GM19397 (cell line): ENCODE results near the gene TP53I3.
"Not testable (repeated sequence)": the region's sequence is repeated elsewhere in the genome, so short reads cannot be mapped to it uniquely, and the experiment has no call there.

Experiments
- ATAC-seq: cut with Tn5 transposase; IDR thresholded peaks from one replicate; pipeline ENCODE4 v1.9.1; 2021; ENCODE audit warnings: mild to moderate bottlenecking, moderate library complexity; ENCODE audit not compliant: unreplicated experiment

The TP53I3 gene

DNA sequence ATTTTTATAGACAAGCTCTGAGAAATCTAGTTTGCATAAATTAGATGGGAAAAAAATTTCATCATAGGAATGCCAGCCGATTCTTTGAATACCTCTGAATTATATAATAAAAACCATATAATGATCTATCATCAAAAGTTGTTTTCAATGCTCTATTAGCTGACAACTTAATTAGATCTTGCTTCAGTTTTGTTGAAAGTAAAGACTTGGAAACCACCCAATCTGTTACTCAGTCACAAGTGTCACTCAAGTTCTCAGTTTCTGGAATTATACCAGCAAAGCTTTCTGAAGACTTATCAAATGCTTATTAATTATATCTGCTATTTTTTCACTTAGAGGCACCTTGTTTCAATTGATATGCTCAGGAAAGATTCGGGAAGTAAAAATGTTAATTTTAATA lies 17.4 kb upstream of the TP53I3 start:
- ATAC-seq, result no peak

DNA sequence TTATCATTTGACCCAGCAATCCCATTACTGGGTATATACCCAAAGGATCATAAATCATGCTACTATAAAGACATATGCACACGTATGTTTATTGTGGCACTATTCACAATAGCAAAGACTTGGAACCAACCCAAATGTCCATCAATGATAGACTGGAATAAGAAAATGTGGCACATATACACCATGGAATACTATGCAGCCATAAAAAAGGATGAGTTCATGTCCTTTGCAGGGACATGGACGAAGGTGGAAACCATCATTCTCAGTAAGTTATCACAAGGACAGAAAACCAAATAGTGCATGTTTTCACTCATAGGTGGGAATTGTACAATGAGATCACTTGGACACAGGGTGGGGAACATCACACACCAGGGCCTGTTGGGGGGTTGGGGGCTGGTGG lies 16.1 kb upstream of the TP53I3 start:
- ATAC-seq, result not testable (repeated sequence)

DNA sequence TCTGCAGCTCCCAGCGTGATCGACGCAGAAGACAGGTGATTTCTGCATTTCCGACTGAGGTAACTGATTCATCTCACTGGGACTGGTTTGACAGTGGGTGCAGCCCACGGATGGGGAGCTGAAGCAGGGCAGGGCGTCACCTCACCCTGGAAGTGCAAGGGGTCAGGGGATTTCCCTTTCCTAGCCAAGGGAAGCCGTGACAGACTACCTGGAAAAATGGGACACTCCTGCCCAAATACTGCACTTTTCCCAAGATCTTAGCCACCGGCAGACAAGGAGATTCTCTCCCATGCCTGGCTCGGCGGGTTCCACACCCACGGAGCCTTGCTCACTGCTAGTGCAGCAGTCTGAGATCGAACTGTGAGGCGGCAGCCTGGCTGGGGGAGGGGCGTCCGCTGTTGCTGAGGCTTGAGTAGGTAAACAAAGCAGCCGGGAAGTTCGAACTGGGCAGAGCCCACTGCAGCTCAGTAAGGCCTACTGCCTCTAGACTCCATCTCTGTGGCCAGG lies 10.6 kb upstream of the TP53I3 start:
- not testable (repeated sequence) for ATAC-seq

DNA sequence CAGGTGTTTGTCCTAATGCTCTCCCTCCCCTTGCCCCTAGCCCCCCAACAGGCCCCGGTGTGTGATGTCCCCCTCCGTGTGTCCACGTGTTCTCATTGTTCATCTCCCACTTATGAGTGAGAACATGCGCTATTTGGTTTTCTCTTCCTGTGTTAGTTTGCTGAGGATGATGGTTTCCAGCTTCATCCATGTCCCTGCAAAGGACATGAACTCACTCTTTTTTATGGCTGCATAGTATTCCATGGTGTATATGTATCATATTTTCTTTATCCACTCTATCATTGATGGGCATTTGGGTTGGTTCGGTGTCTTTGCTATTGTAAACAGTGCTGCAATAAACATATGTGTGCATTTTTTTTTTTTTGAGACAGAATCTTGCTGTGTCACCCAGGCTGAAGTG lies 8.6 kb upstream of the TP53I3 start:
- not testable (repeated sequence) for ATAC-seq

DNA sequence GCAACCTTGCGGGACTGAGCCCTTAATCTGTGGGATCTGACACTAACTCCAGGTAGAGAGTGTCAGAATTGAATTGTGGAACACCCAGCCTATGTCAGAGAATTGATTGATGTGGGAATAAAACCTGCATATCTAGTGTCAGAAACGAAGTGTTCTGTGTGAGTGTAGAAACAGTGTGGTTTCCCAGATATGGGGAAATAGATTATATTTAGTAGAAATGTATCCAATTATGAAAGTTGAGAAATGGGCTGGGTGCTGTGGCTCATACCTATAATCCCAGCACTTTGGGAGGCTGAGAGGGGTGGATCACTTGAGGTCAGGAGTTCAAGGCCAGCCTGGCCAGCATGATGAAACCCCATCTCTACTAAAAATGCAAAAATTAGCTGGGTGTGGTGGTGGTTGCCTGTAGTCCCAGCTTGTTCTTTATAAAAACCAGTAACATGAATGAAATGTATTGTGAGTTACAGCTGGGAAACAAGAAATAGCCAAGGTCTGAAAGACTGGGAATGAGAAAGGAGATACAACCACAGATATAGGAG lies 4.3 kb upstream of the TP53I3 start:
- ATAC-seq, result no peak

DNA sequence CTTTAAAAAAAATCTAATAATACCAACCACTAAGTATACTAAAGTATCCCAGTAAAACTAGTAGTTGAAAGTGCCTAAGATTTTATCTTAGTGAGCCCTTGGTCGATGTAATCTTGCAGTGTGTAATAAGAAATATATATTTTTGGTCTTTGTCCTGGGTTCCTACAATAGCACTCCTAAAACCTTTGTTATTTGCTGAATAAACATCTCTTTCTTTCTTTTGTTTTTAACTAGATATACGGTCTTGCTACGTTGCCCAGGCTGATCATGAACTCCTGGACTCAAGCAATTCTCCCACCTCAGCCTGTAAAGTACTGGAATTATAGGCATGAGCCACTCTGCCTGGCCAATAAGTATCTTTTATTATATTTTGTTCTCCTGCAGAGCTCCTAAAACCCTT lies 2.4 kb upstream of the TP53I3 start:
- no peak for ATAC-seq

DNA sequence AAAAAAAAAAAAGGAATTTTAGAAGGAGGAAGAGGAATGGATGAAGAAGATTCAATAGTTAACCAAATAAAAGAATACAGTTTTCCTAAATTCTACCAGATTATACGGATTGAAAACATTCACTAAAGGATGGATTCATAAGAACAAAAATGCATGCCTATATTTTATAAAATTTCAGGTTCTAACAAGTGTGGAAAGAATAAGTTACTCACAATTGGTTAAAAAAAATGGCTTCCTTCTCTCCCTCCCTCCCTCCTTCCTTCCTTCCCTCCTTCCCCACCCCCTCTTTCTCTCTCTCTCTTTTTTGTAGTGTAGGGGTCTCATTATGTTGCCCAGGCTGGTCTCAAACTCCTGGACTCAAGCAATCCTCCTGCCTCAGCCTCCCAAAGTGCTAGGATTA lies 1.6 kb upstream of the TP53I3 start:
- no peak for ATAC-seq

DNA sequence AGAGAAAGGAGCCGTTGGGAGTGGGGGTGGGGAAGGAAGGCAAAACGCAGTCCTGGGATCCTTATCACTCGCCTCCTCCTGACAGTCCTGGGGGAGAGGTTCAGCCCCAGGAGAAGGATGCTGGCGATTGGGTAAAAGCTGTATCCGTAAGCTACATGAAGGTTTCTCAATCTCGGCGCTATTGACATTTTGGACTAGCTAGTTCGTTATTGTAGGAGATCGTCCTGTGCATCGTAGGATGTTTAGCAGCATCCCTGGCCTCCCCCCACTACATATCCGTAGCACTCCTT lies 511 bp upstream of the TP53I3 start:
- ATAC-seq, result no peak

DNA sequence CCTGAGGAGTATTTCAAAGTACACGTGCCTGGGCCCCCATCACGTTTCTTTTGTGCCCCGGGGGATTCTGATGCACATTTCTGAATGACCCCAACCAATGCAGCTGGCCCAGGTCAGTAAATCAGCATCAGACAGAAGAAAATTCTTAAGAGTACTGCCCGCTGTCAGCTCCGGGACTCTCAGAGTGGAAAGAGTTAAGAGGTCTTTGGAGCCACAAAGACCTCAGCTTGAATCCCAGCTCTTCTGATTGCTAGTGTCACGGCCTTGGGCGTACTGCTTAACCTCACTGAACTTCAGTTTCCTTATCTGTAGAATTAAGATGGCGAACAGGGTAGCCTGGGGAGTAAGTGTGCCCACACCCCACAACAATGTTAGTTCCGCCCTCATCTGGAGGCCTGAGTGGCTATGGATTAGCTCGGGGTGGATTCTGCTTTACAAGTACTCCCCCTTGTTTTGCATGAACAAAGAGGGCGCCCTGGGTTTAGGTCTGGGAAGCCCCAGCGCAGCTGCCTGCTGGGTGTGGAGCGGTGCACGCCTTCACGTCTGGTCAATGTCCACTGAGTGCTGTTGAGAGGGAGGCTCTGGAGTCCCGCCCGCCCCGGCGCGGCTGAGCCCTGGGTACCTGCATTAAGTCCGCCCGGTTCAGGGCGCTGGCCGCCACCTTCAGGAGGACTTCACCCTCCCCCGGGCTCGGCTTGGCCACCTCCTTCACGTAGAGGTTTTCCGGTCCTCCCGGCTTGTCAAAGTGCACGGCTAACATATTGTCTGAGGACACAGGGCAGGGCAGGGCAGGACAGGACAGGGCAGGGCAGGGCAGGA lies 858 bp downstream of the TP53I3 start:
- peak; percentile 72 for ATAC-seq

DNA sequence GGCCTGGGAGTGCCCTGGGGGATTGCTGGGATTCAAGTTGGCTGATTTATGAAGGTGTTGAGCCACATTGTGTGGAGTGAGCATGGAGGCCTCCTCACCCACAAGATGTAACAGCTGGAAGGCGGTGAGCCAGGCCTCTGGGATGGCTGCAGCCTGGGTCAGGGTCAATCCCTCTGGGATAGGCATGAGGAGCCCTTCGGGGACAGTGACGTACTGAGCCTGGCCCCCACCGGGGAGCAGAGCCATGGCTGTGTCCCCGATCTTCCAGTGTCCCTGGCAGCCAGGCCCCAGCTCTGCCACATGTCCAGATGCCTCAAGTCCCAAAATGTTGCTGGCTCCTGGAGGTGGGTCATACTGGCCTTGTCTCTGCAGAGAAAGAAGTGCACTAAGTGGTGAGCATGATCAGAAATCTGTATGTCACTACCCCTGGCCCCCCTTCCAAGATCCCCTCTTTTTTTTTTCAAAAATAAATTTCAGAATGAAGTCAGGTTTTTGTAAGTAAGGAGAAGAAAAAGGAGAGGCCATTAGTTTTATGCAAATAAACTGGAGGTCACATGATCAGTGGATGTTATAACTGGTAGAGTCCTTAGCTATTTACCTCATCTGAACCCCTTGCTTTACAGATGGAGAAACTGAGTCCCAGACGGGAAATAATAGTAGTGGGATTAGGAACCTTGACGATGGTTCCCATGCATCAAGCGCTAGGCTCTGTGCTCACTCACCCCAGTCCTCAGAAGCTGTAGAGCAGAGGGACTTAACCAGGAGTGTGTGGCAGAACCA lies 1.7 kb downstream of the TP53I3 start:
- no peak for ATAC-seq

DNA sequence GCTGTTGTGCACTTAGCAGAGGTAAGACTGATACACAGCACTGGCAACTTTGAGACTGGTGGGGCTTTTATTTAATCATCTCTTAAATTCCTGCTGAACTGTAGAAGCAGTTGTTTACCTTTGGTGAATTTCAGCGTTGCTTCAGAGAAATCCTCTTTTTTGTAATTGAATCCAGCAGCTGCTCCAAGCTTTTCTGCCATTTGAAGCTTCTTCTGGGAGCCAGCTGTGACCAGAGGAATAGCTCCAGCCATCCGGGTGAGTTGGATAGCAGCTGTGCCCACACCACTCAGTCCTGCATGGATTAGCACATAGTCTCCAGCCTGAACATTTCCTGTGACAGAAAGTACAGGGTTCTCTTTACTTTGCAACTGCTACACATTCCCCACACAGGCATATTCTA lies 3.9 kb downstream of the TP53I3 start:
- ATAC-seq, result no peak

DNA sequence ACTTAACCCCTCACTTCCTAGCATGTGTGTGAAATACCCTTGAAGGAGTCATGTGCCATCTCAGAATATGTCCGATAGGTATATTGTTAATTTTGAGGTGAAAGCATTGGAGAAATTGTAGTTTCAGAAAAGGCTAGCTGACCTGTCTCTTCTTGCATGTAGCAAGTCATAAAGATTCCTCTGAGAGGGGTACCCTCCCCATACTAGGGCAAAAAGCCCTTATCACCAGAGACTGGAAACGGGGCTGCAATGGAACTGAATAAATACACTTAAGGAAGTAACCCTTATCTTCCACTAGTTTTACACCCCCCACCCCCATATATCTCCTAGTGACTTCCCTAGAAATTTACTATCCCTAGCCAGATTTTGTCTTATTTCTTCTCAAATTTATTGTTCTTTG lies 6.8 kb downstream of the TP53I3 start:
- ATAC-seq, result no peak

DNA sequence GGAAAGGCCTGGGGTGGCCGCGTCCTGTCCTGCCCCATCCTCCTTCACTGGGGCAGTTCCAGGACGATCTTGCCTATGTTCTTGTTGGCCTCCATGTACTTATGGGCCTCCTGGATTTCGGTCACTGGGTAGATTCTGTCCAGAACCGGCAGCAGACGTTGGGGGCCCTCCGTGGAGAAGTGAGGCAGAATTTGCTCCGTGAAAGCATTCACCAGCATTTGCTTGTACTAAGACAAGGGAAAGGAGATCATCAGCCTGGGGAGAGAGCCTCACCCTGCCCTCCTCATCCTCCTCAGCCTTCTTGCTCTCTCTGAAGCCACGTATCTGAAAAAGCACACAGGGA lies 7.1 kb downstream of the TP53I3 start:
- ATAC-seq, result no peak

DNA sequence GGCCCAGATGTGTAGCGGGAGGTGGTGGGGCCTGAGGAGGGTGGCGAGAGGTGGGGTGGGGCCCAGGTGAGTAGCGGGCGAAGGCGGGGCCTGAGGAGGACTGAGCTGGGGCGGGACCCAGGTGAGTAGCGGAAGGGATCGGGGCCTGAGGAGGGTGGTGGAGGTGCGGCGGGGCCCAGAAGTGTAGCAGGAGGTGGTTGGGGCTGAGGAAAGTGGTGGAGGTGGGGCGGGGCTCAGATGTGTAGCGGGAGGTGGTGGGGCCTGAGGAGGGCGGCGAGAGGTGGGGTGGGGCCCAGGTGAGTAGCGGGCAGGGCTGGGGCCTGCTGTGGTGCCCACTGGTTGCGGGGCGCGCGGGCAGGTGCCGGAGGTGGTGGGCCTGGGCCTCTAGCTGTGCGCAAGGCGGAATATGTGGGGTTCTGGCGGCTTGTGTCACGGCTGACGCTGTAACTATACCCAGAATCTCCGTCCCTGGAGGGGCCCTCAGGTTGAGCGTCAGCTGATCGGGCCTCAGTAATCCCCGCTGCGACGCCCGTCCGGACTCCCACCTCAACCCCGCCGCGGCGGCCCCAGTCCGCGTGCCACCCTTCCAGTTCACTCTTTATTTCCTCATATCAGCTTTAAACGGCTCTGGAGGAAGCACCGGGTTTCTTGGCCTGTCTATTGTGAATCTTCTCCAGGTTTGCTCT lies 7.6 kb downstream of the TP53I3 start:
- ATAC-seq, result peak; percentile 18

DNA sequence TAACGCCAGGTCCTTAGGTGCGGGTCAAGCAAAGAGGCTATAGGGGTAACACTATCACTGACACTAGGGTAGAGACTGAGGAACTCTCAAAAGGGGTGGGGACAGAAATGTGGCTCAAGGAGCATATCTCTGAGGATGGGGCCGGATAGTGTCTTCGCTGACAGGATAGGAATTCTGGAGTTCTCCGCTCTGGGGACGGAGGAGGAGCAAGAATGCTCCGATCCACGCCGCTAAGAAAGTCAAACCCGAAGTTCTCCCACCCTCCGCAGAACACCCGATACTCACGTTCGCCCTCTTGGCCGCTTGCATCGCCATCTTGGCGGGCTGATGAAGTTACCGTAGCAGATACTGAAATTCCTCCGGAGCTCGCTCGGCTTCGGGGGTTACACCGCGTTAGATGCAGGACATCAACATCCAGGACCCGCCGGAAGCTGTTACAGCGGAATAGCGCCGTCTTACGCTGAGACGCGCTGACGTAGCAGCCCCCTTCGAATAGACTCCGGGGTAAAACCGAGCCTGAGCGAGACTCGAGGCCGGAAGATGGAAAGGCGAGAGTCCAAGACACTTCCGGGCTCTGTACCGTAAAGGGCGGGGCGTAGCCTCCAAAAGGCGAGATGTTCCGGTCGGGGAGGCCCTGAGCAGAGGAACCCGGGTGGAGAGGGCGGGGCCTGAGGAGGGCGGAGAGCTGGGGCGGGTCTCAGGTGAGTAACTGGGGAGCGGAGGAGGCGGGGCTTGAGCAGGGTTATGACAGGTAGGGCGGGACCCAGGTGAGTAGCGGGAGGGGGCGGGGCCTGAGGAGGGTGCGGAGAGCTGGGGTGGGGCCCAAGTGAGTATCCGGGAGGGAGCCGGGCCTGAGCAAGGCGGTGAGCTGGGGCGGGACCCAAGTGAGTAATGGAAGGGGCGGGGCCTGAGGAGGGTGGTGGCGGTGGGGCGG lies 8.5 kb downstream of the TP53I3 start, which contains the start of gene SF3B6:
SF3B6 (minus strand) TSS at position 412 of the 934 bp plus-strand sequence; CDS start at position 315, 97 bp downstream.
- ATAC-seq, result peak; percentile 94

DNA sequence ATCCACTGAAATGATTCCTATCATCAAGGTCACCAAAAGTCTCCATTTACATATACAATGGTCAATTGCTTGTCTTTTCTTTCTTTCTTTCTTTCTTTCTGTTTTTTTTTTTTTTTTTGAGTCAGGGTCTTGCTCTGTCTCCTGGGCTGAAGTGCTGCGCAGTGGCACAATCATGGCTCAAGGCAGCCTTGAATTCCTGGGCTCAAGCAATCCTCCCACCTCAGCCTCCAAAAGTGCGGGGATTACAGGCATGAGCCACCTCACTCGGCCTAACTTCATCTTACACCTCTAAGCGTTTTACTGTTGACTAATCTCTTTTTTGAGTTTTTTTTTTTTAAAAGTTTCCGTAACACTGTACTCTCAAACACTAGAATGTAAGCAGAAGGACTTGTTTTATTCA lies 9.4 kb downstream of the TP53I3 start:
- no peak for ATAC-seq

DNA sequence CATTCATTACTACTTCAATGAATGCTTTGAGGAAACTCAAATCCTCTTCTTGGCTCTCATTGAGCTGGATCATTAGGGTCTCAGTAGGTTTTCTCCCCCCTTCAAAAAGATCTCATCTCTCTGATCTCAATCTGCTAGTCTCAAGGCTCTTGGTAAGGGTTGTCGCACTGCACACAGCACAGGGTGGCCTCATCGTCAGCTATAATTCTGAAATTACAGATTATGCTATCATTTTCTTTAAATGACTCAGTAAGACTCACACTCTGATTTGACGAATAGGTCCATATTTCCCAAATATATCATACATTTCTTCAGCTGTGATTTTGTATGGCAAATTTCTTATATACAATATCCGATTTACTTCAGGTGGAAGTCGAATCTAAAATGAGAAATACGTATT lies 10.8 kb downstream of the TP53I3 start:
- ATAC-seq, result no peak

DNA sequence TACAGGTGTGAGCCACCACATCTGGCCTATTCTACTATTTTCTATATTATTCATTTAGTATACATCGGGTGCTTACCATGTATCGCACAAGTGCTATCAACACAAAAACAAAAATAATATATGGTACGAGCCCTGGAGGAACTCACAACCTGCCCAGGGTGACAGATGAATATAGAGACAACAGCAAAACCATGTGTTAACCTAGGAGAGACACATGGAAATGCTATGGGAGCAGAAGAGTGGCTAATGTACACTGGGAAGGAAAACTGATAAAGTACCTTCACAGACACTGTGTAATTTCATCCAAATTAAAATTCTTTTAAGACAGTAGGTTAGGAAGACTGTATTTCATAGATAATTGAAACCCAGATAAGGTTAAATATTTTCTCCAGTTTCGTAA lies 12.4 kb downstream of the TP53I3 start:
- ATAC-seq, result no peak

DNA sequence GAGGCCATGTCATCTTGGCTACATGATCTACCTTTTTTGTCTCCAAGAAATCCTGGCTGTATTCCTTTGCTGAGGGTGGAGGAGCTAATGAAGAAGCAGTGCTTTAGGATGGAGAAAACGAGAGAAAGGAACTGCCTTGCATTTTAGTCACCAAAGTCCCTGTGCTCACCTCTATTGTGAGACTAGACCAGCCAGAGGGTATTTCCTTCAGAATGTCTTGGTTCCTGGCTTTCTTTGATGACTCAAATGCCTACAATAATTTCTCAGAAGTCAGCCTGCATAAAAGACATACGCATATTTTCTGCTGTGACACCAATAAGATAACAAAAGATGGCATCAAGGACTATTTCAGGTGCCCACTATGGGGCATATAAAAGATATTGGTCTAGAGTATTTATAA lies 19.3 kb downstream of the TP53I3 start:
- no peak for ATAC-seq

DNA sequence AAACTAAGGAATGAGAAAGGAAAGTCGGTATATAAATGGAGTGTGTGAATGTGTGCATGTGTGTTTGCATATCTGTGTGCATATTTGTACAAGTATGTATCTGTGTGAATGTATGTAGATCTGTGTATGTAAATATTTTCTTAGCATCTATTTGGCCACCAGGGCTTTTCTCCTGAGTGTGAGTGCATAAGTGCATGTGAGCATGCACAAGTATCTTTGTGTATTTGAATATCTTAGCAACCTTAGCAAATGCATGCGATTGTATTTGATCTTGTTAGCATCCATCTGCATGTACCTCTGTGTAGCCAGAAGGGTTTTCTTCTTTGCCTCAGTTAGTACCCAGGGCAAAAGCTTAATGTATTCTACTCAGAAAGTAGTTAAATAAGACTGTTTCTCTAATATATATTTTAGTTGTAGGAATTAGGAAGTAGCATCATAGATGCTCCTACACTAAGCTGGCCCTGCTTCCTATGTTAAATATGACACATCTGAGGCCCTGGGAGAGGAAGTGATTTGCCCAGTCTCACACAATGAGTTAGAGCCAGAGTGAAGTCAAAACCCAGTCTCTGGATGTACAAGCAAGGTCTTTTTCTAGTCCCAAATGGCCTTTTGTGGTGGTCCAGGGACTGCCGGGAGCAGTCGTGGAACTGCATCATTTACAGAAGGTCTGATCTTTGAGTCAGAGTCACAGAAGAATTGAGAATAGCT lies 25.9 kb downstream of the TP53I3 start:
- no peak for ATAC-seq
